Stimulated activated naive CD4-positive, alpha-beta T cell treated with Interleukin-2 at 50 U/mL for 16 hours (primary cell): ENCODE results near the gene COL18A1.
"Not testable (repeated sequence)": the region's sequence is repeated elsewhere in the genome, so short reads cannot be mapped to it uniquely, and the experiment has no call there.

Experiments used
- DNase-seq: peaks from one replicate; lab custom pipeline; 2025; lab: John Stamatoyannopoulos, UW

COL18A1 gene

GRCh38 chr21:45367402-45368351, 37.3 kb upstream of the COL18A1 start:
- DNase-seq = no peak

- DNase-seq = not testable (repeated sequence)
These were observed 35.9 kb upstream of the COL18A1 start for GRCh38 chr21:45369018-45369417.

- no peak for DNase-seq
These were observed 34.4 kb upstream of the COL18A1 start for GRCh38 chr21:45370575-45370974.

- DNase-seq = no peak
These were observed 33.9 kb upstream of the COL18A1 start for GRCh38 chr21:45371081-45371480.

- DNase-seq = no peak
These were observed 33.3 kb upstream of the COL18A1 start for GRCh38 chr21:45371655-45372054.

GRCh38 chr21:45372732-45373355, 32.1 kb upstream of the COL18A1 start:
- no peak for DNase-seq

GRCh38 chr21:45373991-45374816, 30.8 kb upstream of the COL18A1 start:
- DNase-seq = no peak

GRCh38 chr21:45374826-45375455, 30.0 kb upstream of the COL18A1 start:
- no peak for DNase-seq

GRCh38 chr21:45376459-45377324, 28.3 kb upstream of the COL18A1 start:
- no peak for DNase-seq

GRCh38 chr21:45377325-45377709, 27.6 kb upstream of the COL18A1 start:
- no peak for DNase-seq

GRCh38 chr21:45377866-45378257, 27.1 kb upstream of the COL18A1 start:
- DNase-seq = no peak

GRCh38 chr21:45378258-45378966, 26.6 kb upstream of the COL18A1 start:
- DNase-seq = no peak

GRCh38 chr21:45379171-45379900, 25.6 kb upstream of the COL18A1 start:
- DNase-seq = no peak

- DNase-seq = no peak
These were observed 25.0 kb upstream of the COL18A1 start for GRCh38 chr21:45379901-45380330.

- no peak for DNase-seq
These were observed 24.4 kb upstream of the COL18A1 start for GRCh38 chr21:45380566-45380965.

GRCh38 chr21:45381036-45381787, 23.8 kb upstream of the COL18A1 start:
- DNase-seq = no peak

- DNase-seq = no peak
These were observed 22.9 kb upstream of the COL18A1 start for GRCh38 chr21:45381865-45382696.

- DNase-seq = no peak
These were observed 22.3 kb upstream of the COL18A1 start for GRCh38 chr21:45382697-45382997.
